Stimulated activated CD4-positive, alpha-beta T cell treated with anti-CD3 and anti-CD28 coated beads, Interleukin-12 subunit alpha, Interleukin-12 subunit beta, amount 100 ng/mL, for 24 hours (primary cell): ENCODE measurements around the gene GIT2.
"Not testable (repeated sequence)": the region's sequence is repeated elsewhere in the genome, so short reads cannot be mapped to it uniquely, and the experiment has no call there.

Experiments
- DNase-seq, 2 experiments: peaks; one replicate each; pipeline ENCODE4 v3.0.0-alpha.2; 2020; ENCODE audit warnings: low read depth in 2 of 2

Gene GIT2

DNA sequence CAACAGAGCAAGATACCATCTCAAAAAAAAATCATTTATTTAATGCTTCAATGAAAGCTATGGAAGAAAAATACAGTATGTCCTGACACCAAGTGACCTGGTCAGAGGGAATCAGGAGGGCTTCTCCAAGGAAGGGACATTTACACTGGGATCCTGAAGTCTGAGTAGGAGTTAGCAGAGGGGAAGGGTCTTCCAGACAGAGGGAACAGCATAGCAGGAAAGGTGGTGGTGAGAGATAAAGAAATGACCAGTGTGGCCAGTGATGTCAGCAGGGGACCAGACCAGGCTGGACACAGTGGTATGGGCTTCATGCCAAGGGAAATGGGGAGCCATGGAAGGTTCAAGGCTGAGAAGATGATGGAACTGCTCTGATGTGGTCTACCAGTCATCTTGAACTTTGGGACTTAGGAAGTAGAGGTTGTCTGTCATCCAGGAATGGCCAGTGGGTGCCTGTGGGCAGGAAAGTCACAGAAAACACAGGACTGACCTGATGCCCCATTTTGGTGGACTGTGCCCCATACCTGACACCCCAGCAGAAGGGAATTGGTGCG lies 103.9 kb downstream of the GIT2 start:
- no peak for DNase-seq

GRCh38 chr12:109891731-109892130 lies 104.4 kb downstream of the GIT2 start:
- DNase-seq = not testable (repeated sequence)

GRCh38 chr12:109890620-109891170 lies 105.5 kb downstream of the GIT2 start:
- no peak for DNase-seq

DNA sequence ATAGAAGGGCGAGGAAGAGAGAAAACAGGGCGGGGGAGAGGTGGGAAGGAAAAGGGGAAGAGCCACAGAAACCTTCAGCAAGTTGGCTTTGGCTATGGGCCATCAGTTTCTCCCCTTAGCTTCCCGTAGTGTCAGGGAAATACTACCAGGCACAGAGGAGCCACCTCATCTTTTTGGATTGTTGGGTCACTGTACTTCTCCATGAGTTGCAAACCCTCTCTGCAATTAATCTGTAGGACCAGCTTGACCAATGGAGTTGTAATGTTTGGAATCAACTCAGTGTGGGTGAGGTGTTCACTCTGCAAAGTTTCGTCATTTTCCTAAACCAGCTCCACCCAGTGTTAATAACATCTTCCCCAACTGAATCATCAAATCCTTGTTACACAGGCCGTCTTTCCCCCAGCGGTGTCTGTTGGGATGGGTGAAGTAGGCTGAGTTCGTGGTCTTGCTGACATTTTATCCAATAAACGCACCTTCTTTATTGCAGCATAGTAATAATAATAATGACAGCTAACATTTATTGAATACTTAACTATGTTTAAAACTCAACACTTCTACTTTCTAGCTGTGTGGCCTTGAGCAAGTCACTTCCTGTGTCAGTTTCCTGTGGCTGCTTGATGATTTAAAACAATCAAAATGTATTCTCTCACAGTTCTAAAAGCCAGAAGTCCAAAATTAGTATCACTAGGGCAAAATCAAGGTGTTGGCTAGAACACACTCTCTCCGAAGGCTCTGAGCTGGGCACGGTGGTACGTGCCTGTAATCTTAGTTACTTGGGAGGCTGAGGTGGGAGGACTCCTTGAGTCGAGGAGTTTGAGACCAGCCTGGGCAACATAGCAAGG lies 107.8 kb downstream of the GIT2 start:
- DNase-seq = no peak

DNA sequence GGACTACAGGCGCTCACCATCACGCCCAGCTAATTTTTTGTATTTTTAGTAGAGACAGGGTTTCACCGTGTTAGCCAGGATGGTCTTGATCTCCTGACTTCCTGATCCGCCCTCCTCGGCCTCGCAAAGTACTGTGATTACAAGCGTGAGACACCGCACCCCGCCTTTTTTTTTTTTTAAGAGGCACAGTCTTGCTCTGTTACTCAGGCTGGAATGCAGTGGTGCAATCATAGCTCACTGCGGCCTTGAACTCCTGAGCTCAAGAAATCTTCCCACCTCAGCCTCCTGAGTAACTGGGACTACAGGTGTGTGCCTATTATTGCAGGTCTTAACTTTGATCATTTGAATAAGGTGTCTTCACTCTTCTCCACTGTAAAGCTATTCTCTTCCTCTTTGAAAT lies 110.6 kb downstream of the GIT2 start:
- DNase-seq = no peak

DNA sequence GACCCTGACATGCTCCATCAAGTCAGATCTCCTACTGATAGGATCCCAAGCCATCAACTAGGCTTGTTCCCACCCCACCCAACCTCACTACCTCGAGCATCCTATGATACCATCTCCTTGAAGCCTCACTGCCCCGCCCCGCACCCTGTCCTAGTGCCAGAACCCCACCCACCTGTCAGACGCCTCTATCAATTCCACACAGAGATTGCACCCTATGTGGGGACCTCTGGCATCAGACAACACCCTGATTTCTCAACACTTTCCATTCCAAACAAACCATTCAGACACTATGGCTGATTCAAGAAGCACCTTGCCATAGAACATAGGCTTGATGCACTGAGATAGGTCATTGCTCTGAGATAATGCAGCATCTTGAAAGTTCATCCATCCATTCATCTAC lies 112.7 kb downstream of the GIT2 start:
- DNase-seq = no peak

GRCh38 chr12:109881752-109882151 lies 114.4 kb downstream of the GIT2 start:
- DNase-seq = no peak

- DNase-seq = no peak
These were observed 115.2 kb downstream of the GIT2 start for GRCh38 chr12:109880938-109881337.

GRCh38 chr12:109880043-109880931 lies 115.9 kb downstream of the GIT2 start, which contains the start of gene GLTP:
Gene GLTP (minus strand): TSS chr12:109880541. CDS start chr12:109880374, 167 bp downstream.
- peak; percentile 76 to 78 for DNase-seq
